ENCODE measurements around the gene PGAP3.

DNA sequence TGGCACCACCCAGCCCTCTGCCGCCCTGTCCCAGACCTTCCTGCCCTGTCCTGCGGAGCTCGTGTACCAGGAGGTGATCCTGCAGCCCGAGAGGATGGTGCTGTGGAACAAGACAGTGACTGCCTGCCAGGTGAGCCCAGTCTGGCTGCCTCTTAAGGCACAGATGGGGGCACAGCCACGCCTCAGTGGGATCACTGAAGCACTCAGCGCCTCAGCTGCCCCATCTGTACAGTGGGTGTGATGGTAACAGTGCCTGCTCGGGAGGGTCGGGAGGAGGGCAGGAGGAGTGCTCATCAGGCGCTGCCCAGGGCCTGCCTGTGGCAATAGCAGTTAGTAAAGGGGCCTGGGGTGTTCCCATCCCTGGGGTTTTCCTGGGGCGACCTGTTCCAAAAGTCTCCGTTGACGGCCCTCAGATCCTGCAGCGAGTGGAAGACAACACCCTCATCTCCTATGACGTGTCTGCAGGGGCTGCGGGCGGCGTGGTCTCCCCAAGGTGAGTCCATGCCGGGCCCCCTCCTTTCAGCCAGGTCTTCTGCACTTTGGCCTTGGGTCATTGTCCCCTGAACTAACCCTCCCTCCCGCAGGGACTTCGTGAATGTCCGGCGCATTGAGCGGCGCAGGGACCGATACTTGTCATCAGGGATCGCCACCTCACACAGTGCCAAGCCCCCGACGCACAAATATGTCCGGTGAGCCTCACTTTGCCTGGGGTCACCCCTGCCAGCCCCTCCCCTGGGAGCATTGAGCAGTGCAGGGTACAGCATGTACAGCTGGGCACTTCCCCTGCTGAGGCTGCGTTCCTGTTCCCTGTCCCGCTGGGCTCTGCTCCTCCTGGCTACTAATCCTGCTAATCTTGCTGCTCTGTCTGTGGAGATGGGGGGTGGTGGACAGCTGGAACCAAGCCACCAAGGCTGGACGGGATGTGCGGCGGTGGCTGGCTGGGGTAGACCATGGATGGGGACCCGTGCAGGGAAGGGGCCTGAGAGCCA is 27.2 kb downstream of the PGAP3 start:
- TF ChIP-seq POLR2AphosphoS5 (IDR thresholded peaks at IDR 0.05; ENCODE audit: borderline replicate concordance, low read depth, low read length) (no peak), EZH2 (IDR thresholded peaks at IDR 0.05) (no peak)

Measured in SK-N-MC (cell line).